ENCODE measurements around the gene CUL1.

DNA sequence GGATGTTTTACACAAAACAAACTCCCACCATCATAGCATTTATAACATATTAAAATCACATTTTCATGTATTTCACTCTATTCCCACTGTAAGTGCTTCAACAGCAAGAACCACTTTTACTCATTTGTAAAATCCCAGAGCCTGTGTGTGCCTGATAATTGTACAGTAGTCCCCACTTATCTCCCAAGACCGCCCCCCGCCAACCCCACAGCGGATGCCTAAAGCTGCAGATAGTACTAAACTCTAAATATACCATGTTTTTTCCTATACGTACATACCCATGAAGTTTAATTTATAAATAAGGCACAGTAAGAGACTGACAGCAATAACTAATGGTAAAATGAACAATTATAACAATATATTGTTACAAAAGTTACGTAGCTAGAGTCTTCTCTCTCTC, 151.9 kb downstream of the CUL1 start:
- TF ChIP-seq SUZ12 (IDR thresholded peaks at IDR 0.05): no peak
- TF ChIP-seq BHLHE40 (IDR thresholded peaks at IDR 0.05; ENCODE audit: borderline replicate concordance): no peak
- TF ChIP-seq L3MBTL2 (conservative IDR thresholded peaks at IDR 0.05): no peak
- TF ChIP-seq FOXK2 (IDR thresholded peaks at IDR 0.05): no peak
- no peak for TF ChIP-seq ZNF384 (IDR thresholded peaks at IDR 0.05)

Measured in HEK293T (cell line).